Measurements from ENCODE around the gene HBD.
"Not testable (repeated sequence)": the region's sequence is repeated elsewhere in the genome, so short reads cannot be mapped to it uniquely, and the experiment has no call there.

HBD gene

GRCh38 chr11:5234381-5234834 lies at the start of gene HBD:
Gene HBD, minus strand, starts transcription at chr11:5234483. Its CDS starts 50 bp downstream, at chr11:5234433.
- DNase-seq = no peak

GRCh38 chr11:5283882-5284281 lies 49.6 kb upstream of the HBD start:
- DNase-seq = no peak

GRCh38 chr11:5283086-5283485 lies 48.8 kb upstream of the HBD start:
- no peak for DNase-seq

DNA sequence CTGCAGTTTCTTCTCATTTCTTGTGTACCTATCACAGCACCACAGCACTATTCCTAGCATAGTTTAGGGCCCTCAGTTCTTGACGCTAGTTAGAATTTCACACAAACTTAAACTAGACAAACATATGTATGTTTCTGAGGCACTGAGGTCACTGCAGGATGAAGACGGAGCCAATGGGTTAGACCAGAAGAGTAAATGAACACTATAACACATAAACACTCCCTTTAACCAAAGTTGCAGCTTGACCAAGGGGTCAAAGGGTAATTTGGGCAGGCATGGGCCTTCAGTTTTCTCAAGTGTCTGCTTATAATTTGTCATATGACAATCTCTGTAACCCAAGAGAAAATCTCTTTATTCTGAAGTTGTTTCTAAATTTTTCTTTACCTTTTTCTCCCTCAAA lies 48.3 kb upstream of the HBD start:
- no peak for DNase-seq

DNA sequence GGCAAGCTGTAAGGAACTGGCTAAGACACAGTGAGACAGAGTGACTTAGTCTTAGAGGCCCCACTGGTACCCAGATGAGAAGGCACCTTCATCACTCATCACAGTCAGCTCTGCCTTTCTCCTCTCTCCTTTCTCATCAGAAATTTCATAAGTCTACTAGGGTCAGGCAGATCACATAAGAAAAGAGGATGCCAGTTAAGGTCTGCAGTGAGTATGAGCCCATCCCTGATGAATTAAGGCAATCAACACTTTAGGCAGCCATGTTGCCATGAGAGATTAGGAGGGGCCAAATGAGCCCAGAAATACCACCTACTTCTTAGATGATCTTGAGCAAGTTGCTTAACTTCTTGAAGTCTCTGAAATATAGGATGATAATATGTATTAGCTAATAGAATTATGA lies 47.3 kb upstream of the HBD start:
- no peak for DNase-seq

GRCh38 chr11:5280582-5281102 lies 46.4 kb upstream of the HBD start:
- peak; percentile 81 for DNase-seq

DNA sequence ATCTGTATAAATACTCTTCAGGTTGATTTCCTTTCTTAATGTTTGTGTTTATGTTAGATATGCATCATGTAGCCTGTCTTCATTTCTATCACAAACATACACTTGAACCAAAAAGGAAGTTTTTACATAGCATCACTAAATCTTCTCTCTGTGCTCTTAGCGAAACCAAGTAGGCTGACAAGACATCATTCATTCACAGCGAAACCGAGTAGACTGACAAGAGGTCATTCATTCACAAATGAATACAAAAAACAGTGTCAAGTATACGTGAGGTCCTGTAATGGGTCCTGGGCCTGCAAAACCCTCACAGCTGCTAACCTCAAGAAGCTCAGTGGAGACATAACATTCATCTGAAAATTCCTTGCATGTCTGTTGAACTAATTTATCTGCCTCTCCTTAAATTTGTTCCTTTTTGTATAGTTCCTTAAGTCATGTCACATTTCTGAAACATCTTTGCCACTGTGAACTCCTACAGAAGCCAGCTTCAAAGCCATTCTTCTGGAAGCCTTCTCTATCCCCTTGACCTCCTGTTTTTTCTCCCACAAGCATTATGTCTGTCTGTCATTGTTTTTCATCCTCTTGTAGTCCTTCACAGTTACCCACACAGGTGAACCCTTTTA lies 45.3 kb upstream of the HBD start:
- DNase-seq = no peak

DNA sequence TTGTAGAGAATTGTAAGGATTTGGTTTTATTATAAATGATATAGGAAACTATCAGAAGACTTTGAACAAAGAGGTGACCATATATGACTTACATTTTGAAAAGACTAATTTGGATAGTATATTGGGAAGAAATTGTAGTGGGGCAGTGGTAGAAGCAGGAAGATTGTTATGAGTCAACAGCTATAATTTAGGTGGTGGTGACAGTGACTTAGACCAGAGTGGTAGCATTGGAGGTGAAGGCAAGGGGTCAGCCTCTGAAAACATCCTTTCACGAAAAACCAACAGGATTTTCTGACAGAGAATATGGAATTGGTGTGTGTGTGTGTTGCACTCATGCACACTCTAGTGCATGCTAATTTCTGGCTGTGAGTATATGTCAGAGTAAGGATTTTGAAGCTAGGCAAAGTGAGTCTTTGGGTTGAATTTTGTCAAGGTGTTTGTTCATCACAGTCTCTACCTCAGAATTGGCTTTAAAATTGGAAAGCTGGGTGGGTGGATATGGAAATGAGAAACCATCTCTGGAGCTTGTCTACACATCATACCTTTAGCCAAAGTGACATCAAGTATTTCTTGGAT lies 43.6 kb upstream of the HBD start:
- DNase-seq = no peak

GRCh38 chr11:5276697-5277096 lies 42.4 kb upstream of the HBD start:
- DNase-seq = no peak

DNA sequence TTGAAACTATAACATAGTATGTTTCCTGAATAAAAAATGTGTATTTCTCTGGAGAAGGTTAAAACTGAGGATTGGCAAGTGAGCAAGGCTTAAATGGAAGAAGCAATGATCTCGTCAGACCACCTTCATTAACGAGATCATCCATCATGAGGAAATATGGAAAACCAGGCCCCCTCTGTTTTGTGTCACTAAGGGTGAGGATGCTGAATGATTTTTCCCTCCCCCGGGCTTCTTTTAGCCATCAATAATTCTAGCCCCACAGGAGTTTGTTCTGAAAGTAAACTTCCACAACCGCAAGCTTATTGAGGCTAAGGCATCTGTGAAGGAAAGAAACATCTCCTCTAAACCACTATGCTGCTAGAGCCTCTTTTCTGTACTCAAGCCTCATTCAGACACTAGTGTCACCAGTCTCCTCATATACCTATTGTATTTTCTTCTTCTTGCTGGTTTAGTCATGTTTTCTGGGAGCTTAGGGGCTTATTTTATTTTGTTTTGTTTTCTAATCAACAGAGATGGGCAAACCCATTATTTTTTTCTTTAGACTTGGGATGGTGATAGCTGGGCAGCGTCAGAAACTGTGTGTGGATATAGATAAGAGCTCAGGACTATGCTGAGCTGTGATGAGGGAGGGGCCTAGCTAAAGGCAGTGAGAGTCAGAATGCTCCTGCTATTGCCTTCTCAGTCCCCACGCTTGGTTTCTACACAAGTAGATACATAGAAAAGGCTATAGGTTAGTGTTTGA lies 41.3 kb upstream of the HBD start:
- DNase-seq = no peak

DNA sequence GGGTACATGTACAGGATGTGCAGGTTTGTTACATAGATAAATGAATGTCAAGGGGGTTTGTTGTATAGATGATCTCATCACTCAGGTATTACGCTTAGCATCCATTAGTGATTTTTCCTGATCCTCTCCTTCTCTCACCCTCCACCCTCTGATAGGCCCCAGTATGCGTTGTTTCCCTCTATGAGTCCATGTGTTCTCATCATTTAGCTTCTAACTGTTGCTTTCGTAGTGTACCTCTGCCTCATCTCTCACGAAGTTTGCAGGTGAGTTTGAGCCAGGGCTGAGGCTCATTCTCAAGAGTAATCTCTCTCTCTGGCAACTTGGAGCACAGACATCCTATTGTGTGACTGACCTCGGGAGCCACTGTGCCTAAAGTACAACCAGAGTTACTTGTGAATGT lies 40.1 kb upstream of the HBD start:
- DNase-seq = no peak

DNA sequence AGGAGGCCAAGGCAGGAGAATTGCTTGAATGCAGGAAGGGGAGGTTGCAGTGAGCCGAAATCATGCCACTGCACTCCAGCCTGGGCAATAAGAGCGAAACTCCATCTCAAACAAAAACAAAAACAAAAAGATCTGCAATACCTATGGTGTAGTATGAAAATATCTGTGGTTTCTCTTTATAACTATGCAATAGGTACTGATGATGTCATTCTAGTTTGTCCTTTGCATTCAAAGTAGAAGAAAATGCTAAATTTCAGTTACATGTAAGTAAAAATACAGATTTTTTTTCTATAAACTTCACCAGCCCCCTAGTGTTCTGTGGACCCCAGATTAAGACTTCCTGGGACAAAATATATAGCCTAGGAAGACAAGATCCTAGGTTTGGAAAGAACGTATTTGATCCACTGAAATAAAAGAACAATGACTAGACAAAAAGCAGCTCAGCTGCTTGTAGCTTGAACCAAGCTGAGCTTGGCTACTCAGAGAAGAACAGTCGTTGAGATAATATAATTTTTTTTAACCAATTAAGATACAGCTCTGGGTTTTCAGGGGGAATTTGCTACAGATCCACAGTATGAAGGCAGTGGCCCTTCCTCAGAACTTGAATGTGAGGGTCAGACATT lies 38.2 kb upstream of the HBD start:
- no peak for DNase-seq

DNA sequence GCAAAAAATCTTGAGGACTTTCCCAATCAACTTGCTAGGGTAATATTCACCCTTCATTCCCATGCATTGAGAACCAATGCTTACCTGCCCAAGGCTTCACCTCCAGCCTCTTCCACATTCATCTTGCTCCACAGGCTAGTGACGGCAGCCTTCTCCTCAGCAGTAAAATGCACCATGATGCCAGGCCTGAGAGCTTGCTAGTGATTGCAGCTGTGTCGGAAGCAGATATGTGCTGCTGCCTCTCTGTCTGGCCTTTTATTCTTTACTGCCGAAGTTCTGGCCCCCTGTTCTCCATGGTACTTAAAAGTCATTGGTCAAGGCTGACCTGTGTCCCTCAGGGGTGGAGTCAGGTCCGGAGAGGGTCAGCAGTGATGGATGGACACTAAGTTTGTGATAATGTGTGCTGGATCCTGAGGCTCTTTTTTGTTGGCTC lies 35.4 kb upstream of the HBD start, which contains the start of gene HBE1:
Gene HBE1 (minus strand): TSS at position 231 of the 433 bp plus-strand sequence. CDS start 55 bp downstream, at position 176.
- DNase-seq = no peak

DNA sequence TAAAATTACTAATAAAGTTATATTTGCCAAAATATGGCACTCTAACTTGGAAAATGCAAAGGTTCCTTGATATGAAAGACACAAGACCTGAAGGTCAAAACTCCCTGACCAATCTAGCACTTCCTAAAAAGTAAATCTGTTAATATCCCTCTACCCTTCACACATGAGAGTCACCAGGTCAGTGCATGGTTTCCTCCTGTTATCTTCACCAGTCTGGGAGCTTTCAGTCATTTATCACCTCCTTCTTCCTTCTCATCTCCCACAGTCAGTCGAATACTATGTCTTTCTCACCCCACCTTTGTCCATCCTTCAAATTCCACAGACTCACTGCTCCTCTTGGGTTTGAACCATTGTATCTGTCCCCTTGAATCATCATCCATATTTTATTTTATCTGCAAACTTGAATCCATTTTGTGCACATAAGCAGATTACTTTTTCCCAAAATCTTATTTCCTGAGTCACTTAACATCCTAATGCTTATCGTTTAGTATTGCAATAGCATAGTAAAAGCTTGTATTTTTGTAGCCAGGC lies 32.8 kb upstream of the HBD start:
- DNase-seq = no peak

DNA sequence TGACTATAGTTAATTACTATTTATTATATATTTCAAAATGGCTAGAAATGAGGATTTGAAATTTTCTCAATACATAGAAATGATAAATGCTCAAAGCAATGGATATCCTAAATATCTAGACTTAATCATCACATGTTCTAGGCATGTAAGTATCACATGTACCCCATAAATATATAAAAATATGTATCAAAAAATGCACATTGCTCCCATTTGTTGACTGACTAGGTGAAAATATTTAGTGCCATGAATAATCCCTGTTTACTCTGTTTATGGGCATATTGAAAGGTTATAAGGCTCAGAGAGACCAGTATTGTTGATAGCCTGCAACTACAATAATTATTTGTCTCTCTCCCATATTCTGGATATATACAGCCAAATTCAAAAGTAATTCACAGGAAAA lies 32.3 kb upstream of the HBD start:
- no peak for DNase-seq

DNA sequence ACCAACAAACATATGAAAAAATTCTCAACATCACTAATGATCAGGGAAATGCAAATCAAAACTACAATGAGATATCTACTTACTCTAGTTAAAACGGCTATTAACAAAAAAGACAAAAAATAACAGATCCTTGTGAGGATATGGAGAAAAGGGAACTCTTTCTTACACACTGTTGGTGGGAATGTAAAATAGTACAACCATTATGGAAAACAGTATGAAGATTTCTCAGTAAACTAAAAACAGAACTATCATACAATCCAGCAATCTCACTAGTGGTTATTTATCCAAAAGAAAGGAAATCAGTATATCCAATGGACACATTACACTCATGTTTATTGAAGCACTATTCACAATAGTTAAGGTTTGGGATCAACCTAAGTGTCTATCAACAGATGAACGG lies 31.5 kb upstream of the HBD start:
- no peak for DNase-seq

- DNase-seq = no peak
These were observed 24.4 kb upstream of the HBD start for GRCh38 chr11:5258543-5259262.

- DNase-seq = no peak
These were observed 23.0 kb upstream of the HBD start for GRCh38 chr11:5257296-5257695.

DNA sequence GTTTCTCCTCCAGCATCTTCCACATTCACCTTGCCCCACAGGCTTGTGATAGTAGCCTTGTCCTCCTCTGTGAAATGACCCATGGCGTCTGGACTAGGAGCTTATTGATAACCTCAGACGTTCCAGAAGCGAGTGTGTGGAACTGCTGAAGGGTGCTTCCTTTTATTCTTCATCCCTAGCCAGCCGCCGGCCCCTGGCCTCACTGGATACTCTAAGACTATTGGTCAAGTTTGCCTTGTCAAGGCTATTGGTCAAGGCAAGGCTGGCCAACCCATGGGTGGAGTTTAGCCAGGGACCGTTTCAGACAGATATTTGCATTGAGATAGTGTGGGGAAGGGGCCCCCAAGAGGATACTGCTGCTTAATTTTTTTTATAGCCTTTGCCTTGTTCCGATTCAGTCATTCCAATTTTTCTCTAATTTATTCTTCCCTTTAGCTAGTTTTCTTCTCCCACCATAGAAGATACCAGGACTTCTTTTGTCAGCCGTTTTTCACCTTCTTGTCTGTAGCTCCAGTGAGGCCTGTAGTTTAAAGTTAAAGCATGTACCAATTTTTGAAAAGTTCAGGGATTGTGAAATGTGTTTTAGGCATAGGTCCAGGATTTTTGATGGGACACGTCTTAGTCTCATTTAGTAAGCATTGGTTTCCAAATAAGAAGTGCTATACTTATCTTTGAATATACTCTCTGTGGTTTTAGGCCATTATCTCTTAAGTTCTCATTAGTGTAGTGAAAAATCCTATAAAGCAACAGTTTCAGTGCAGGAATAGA lies 20.5 kb upstream of the HBD start, which contains the start of gene HBG2:
Gene HBG2 (minus strand): TSS at position 136 of the 768 bp plus-strand sequence. CDS start 53 bp downstream, at position 83.
- not testable (repeated sequence) for DNase-seq

DNA sequence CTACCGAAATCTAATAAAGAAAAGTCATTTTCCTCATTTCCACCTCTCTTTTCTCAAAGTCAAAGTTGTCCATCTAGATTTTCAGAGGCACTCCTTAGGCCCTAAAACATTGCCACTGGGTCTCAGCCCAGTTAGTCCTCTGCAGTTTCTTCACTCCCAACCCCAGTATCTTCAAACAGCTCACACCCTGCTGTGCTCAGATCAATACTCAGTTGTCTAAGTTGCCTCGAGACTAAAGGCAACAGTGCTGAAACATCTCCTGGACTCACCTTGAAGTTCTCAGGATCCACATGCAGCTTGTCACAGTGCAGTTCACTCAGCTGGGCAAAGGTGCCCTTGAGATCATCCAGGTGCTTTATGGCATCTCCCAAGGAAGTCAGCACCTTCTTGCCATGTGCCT lies 19.7 kb upstream of the HBD start:
- DNase-seq = not testable (repeated sequence)

DNA sequence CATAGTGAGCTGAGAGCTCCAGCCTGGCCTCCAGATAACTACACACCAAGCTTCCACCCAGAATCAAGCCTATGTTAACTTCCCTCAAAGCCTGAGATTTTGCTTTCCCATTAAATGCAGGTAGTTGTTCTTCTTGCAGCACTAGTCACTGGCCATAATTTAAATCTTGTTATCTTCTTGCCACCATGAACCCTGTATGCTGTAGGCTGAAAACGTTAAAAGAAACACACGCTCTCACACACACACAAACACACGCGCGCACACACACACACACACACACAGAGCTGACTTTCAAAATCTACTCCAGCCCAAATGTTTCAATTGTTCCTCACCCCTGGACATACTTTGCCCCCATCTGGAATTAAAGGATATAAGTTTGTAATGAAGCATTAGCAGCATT lies 19.2 kb upstream of the HBD start:
- DNase-seq = not testable (repeated sequence)

- no peak for DNase-seq
These were observed 18.6 kb upstream of the HBD start for GRCh38 chr11:5252919-5253265.
